Ammon's horn (tissue), 1 donor: Measurements from ENCODE around the gene CMBL.

Experiments
- DNase-seq: peaks from one replicate; pipeline ENCODE4 v3.0.0-alpha.2; 2016; ENCODE audit warnings: low spot score

CMBL gene

DNA sequence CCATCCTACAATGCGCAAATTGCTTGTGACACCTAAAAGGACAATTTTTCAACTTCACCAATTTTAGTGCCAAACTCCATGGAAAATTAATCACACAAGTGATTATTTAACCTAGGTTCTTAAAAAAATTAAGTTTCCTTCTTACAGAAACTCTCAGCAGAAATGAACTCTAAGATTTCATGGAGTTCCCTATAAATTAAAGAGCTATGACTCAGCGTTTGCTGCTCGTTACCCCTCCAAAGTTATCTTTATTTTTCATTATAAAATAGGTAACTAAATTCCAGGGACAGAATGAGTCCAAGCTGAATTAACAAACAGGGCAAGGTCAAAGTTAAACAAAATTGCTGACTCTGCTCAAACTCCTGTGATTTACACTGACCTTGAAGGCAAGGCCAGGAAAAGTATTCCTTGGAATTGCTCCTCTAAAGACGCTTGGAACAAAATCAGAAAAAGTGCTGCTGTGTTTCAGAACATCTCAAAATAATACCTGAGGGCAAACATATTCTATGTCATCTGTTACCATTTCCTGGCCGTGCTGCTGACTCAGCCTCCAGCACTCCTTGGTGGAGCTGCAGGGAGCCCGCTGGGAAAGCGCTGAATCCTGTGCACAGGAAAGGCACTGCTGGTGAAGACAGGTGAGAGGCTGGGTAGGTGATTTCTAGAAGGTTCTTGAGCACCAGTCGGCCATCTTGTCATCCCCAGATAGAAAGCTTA is 2.5 kb upstream of the CMBL start:
- no peak for DNase-seq

DNA sequence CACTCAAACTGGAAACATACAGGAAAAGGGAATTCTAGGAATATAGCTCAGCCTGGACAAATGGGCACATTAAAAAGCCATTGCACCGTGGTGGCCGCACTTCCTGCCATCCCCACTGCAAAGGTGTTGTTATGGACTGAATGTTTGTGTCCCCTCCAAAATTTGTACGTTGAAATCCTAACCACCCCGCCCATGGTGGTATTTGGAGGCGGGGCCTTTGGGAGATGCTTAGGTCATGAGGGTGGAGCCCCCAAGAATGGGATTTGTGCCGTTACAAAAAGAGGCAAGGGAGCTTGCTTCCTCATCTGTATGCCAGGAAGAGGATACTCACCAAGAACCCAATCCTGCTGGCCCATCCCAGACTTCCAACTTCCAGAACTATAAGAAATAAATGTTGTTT is 1.1 kb upstream of the CMBL start:
- DNase-seq, result no peak

DNA sequence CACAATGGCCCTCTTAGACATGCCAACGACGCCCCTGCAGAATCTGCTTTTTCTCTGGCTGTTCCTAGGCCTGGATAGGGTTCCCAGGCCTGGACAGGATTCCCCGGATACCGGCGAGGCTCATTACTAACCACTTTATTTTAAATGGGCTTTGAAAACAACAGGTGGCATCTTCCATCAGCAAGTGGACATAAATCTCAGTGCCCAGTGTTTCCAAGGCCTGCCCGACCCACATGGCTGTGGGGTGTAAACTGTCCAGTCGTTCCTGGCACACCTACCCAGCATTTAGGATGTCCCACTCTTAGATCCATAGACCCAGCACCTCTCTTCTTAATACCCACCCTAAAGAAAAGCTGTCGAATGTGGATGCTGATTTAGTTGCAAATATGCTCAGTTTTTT is 896 bp downstream of the CMBL start:
- no peak for DNase-seq

GRCh38 chr5:10306114-10306513 is 1.6 kb downstream of the CMBL start:
- DNase-seq, result no peak

DNA sequence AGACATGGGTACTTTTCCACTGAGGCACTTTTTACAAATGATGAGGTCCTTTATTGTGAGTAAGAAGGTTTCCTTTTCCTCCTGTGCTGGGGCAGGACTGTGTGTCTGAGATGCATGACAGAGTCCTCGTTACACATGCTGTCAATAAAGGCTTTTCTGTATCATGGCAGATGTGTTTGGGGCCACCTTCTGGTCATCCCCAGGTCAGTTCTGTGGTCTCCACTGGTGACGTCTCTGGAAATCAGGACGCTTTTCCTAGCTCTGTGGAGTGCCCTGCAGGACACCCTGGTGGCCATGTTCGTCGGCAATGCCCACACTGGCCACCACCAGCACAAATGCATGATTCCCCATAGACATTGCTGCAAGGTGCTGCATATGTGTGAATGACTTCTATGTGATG is 2.8 kb downstream of the CMBL start:
- DNase-seq, result no peak

- DNase-seq, result no peak
Observed at GRCh38 chr5:10303699-10304170, 4.0 kb downstream of the CMBL start.

DNA sequence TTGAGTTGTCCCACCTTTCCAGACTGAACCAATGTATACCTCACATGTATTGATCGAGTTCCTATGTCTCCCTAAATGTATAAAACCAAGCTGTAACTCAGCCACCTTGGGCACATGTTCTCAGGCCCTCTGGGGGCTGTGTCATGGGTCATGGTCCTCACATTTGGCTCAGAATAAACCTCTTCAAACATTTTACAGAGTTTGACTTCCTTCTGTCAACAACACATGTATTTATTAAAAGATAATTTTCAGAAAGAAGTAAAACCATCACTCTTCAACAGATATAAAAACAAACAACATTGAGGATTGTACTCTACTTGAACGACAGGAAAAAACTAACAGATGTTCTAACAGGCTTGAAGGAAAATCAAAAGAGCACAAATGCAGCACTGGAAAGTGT is 4.5 kb downstream of the CMBL start:
- no peak for DNase-seq

- DNase-seq, result peak; percentile 64
Observed at GRCh38 chr5:10301842-10302610, 5.7 kb downstream of the CMBL start.

- no peak for DNase-seq
Observed at GRCh38 chr5:10301266-10301665, 6.4 kb downstream of the CMBL start.

- DNase-seq, result no peak
Observed at GRCh38 chr5:10300246-10300645, 7.5 kb downstream of the CMBL start.

- no peak for DNase-seq
Observed at GRCh38 chr5:10297646-10298204, 10.0 kb downstream of the CMBL start.

DNA sequence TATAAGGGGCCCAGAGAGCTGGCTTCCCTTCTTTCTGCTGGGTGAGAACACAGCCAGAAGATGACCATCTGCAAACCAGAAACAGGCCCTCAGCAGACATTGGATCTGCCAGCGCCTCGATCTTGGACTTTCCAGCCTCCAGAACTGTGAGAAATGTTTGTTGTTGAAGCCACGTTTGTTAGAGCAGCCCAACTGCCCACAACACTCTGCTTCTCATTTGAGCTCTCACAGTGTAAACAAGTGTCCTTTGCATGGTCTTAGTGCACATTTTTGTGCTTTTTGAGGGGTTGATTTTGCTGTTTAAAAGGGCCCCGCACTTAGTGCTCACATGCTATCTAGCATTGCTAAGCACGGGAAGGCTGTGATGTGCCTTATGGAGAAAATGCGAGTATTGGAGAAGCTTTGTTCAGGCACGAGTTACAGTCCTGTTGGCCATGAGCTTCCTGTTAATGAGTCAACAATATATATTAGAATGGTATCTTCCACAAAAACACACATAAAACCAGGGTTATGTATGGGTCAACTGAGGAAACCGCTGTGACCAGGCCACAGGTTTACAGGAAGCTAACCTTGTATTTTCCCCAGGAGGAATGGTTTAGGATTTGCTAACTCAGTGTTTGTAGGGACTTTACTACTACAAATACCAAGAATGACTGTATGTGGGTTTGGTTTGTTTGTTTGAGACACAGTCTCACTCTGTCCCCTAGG is 11.9 kb downstream of the CMBL start:
- no peak for DNase-seq

DNA sequence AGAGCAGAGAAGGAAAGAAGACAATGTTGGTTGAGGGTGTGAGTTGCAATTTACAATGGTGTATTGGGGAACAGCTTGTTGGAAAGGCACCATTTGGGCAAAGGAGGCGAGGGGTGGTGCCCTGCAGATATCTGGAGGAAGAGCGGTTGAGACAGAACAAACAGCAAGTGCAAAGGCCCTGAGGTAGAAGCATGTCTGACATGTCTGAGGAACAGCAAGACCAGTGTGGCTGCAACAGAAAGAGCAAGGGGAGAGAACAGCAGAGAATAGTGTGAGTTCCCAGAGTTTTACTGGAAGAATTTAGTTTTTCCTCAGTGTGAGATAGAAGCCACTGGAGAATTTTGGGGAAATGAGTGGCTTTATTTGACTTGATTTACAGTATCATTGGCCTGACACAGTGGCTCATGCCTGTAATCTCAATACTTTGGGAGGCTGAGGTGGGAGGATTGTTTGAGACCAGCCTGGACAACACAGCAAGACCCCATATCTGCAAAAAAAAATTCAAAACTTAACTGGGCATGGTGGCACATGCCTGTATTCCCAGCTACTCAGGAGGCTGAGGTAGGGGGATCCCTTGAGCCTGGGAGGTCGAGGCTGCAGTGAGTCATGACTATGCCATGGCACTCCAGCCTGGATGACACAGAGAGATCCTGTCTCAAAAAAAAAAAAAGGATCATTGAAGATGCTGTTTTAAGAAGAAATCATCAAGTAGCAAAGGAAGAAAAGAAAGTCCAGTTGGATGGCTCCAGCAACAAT is 13.6 kb downstream of the CMBL start:
- DNase-seq, result no peak

- DNase-seq, result no peak
Observed at GRCh38 chr5:10291692-10292339, 15.9 kb downstream of the CMBL start.

- DNase-seq, result no peak
Observed at GRCh38 chr5:10290438-10290837, 17.3 kb downstream of the CMBL start.

DNA sequence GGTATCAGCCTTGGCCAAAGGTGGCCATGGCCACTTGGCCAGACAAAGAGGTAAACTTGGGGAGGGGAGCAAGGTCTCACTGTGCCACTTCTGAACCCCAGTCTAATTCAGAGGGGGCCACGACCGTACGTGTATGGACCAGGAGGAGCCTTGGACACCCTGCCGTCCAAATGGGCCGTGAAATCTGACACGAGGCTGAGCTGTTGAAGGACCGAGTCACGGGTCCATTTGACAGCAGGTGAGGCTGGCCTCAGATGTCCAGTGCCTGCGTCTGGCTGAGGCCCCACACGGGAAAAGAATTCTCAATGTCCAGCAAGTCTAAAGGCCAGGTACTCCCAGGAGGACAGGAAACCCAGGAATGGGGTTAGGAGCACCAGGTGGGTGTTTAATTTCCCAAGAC is 17.7 kb downstream of the CMBL start:
- DNase-seq, result no peak

GRCh38 chr5:10289353-10289752 is 18.3 kb downstream of the CMBL start:
- DNase-seq, result no peak

GRCh38 chr5:10288592-10289219 is 19.0 kb downstream of the CMBL start:
- no peak for DNase-seq

DNA sequence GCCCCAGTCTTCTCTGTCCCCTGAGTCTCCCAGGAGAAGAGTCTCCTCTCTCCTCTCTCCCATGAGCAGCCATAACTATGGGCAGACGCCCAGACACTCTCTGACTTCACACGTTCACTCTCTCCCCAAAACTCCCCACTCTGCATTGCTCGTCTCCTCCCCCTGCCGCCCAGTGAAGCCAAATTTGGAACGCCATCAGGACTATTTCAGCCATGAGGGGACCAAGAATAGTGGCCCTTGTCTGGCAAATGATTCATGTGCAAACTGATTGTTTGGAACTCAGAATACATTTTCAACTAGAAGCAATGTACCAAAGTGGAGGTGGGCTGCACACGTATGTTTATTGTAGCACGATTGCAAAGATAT is 20.9 kb downstream of the CMBL start:
- DNase-seq, result no peak

- DNase-seq, result no peak
Observed at GRCh38 chr5:10286162-10286861, 21.4 kb downstream of the CMBL start.
